ENCODE data around the gene LCNL1.

The LCNL1 gene

DNA sequence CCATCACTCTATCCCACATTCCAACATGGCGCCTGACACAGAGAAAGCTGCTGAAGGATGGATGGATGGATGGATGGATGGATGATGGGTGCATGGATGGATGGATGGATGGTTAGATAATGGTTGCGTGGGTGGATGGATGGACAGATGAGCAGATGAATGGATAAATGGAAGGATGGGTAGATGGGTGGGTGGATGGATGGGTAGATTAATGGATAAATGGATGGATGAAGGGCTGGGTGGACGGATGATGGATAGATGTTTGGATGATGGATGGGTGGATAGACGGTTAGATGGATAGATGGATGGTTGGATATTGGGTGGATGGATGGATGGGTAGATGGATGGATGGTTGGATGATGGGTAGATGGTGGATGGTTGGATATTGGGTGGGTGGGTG is 26.2 kb upstream of the LCNL1 start:
- no peak for TF ChIP-seq CTCF (IDR thresholded peaks at IDR 0.05; ENCODE audit: low read depth, low read length)
- no peak overlapping the region for H3K4me3 ChIP-seq (ENCODE audit: low read depth, low read length)

GRCh38 chr9:136957461-136957860 is 25.3 kb upstream of the LCNL1 start:
- TF ChIP-seq CTCF (IDR thresholded peaks at IDR 0.05; ENCODE audit: low read depth, low read length): no peak

DNA sequence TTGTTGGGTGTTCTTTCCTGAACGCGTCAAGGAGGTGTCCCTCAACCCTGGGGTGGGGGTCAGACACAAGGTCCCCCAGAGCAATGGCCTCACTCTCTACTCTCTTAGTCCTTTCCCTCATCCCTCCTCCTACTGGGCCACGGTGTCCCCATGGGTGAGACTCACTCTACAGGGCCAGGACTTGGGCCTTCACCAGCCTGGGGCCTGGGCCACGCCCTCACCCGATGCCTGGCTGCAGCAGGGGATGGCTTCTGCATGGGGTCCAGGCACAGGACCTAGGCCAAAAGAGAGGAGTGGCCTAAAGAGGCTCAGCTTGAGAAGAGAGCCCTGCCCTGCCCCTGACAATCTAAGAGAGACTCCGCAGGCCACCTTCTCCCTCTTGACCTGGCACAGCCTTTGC is 24.9 kb upstream of the LCNL1 start:
- no peak for TF ChIP-seq CTCF (IDR thresholded peaks at IDR 0.05; ENCODE audit: low read depth, low read length)

More at GRCh38 chr9:136957461-136957860, 25.3 kb upstream of the LCNL1 start:
- H3K4me3 ChIP-seq (ENCODE audit: low read depth, low read length): no peak overlapping the region

DNA sequence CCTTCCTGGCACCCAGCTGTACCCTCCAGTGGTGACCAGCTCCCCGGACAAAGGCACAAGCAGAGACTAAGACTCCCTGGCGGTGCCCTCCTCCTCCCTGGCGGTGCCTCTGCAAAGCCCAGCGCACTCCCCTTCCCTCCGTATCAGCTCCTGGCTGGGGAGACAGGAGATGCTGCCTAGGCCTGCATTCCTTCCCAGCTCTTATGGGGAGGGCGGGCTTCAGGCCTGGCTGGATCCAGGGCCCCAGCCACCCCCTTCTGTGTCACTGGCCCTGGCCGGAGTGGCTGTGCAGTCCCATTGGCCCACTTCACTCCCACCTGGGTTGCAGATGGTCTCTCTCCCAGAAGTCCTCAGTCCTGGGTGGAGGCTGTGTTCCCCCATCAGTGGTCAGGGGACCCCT is 24.3 kb upstream of the LCNL1 start:
- TF ChIP-seq CTCF (IDR thresholded peaks at IDR 0.05; ENCODE audit: low read depth, low read length): no peak
- no peak overlapping the region for H3K4me3 ChIP-seq (ENCODE audit: low read depth, low read length)

More for the DNA sequence above, 24.9 kb upstream of the LCNL1 start:
- H3K4me3 ChIP-seq (ENCODE audit: low read depth, low read length): no peak overlapping the region

DNA sequence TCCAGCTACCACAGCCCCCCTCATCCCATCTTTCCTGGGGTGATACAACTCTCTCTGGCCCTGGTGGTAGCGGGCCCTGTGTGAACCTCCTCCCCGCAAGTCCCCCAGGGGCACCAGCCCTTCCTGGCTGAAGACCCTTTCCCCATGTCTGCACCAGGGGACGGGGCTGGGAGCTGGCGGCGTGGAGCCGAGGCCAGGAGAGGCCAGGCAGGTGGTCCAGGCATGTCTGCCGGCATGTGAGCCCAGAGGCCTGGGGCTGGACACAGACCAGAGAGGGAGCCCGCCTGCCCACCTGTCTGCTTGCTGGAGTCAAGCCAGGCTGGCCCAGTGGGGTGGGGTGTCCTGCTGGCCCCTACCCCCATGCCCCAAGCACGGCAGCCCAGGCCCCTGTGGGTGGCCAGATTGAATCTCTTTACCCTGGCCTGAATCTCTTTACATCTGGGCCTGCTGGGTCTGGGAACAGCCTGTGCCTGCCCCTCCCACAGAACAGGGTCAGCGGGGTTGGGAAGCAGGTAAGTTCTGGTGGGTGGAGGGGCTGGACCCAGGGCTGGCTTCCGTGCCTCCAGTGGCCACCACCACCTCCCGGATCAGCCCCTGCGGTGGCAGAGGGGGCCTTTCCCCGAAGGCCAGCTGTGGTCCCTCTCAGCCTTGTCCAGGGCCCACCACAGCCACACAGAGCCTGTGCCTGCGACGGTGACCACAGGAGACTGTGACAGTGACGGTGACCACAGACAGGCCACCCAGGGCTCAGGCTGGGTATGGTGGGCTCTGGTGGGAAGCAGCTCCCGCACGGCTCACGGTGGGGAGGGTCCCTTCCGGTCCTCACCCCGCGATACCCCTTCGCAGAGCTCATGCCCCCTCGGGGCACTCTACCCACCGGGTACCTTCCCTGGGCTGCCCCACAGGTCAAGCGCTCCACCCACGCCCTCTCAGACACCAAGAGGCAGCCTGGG is 23.6 kb upstream of the LCNL1 start:
- TF ChIP-seq CTCF (IDR thresholded peaks at IDR 0.05; ENCODE audit: low read depth, low read length): no peak
- no peak overlapping the region for H3K4me3 ChIP-seq (ENCODE audit: low read depth, low read length)

DNA sequence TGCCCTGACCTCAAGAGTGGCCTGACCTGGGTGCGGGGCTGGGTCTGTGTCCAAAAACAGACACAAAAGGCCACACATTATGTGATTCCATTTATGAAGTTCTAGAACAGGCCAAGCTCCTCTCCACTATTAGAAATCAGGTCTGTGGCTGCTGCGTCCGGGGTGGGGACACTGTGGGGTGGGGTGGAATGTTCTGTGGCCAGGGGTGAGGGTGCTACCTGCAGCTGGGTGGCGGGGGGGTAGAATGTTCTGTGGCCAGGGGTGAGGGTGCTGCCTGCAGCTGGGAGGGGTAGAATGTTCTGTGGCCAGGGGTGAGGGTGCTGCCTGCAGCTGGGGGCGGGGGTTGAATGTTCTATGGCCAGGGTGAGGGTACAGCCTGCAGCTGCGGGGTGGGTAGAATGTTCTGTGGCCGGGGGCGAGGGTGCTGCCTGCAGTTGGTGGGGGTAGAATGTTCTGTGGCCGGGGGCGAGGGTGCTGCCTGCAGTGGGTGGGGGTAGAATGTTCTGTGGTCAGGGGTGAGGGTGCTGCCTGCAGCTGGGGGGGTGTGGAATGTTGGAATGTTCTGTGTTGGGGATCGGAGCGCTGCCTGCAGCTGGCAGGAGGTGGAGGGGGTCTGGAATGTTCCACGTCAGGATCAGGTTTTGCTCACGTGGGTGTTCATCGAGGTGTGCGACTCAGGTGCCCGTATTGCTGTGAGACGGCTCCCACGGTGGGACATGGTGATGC is 22.4 kb upstream of the LCNL1 start:
- no peak for TF ChIP-seq CTCF (IDR thresholded peaks at IDR 0.05; ENCODE audit: low read depth, low read length)
- H3K4me3 ChIP-seq (ENCODE audit: low read depth, low read length): no peak overlapping the region

GRCh38 chr9:136960938-136961275 is 21.9 kb upstream of the LCNL1 start:
- no peak for TF ChIP-seq CTCF (IDR thresholded peaks at IDR 0.05; ENCODE audit: low read depth, low read length)
- no peak overlapping the region for H3K4me3 ChIP-seq (ENCODE audit: low read depth, low read length)

All from WI38 (cell line).